HEK293 (cell line): Measurements from ENCODE around the gene EVI2B.

Source experiments
- CTCF ChIA-PET: fragments of 350-600 bp; formaldehyde crosslinking; extraction: SDS; loops from one replicate; lab custom pipeline; 2021; ENCODE audit warnings: antibody characterized with exemption; lab: Yijun Ruan, JAX
- POLR2A ChIA-PET: fragments of 300-600 bp; formaldehyde crosslinking; extraction: SDS; loops from one replicate; lab custom pipeline; 2020; ENCODE audit warnings: antibody characterized with exemption, inconsistent platforms; lab: Yijun Ruan, JAX
- H3K27ac ChIP-seq: fragments of 200-500 bp; sonication (Bioruptor generic); 2 replicates; pipeline ENCODE4 v1.5.1; 2014; ENCODE audit warnings: low read depth, low read length, control low read depth, inconsistent platforms; ENCODE audit errors: extremely low read depth
- H3K36me3 ChIP-seq, 2 experiments: fragments of 200-500 bp in 1 of 2; sonication (Bioruptor generic) in 1 of 2; 1 replicate in 1 of 2; 2 replicates in 1 of 2; pipeline ENCODE4 v1.5.1; 2014 to 2017; ENCODE audit warnings: inconsistent platforms in 2 of 2, low read length in 2 of 2; ENCODE audit not compliant: control insufficient read depth in 2 of 2, insufficient read depth in 1 of 2
- H3K4me1 ChIP-seq: fragments of 200-500 bp; sonication (Bioruptor generic); 2 replicates; pipeline ENCODE4 v1.5.1; 2014; ENCODE audit warnings: mild to moderate bottlenecking, low read length, inconsistent platforms; ENCODE audit not compliant: control insufficient read depth, insufficient read depth
- H3K4me3 ChIP-seq: 2 replicates; pipeline ENCODE4 v1.5.1; 2011; ENCODE audit warnings: low read depth, mild to moderate bottlenecking, control low read depth, low read length, moderate library complexity
- H3K9me3 ChIP-seq: fragments of 200-500 bp; sonication (Bioruptor generic); 2 replicates; pipeline ENCODE4 v1.5.1; 2014; ENCODE audit warnings: low read depth, low read length, inconsistent platforms; ENCODE audit not compliant: control insufficient read depth, insufficient read depth
- BCL11A ChIP-seq: fragments of 450-650 bp; formaldehyde crosslinking; IDR thresholded peaks from 2 replicates; pipeline ENCODE4 v1.5.1; 2016; ENCODE audit warnings: low read depth, missing biosample characterization, missing genetic modification characterization
- FEZF1 ChIP-seq: fragments of 450-650 bp; formaldehyde crosslinking; IDR thresholded peaks from 2 replicates; pipeline ENCODE4 v1.5.1; 2016; ENCODE audit warnings: missing biosample characterization, missing genetic modification characterization
- HOXC10 ChIP-seq: sonication (generic); formaldehyde crosslinking; IDR thresholded peaks from 2 replicates; pipeline ENCODE4 v1.8.1; 2023; ENCODE audit warnings: mild to moderate bottlenecking, missing genetic modification reagents
- HOXD13 ChIP-seq: sonication (generic); formaldehyde crosslinking; IDR thresholded peaks from 2 replicates; pipeline ENCODE4 v1.8.0; 2022; ENCODE audit warnings: missing genetic modification reagents, borderline replicate concordance
- YY1 ChIP-seq: fragments of 450-650 bp; formaldehyde crosslinking; IDR thresholded peaks from 2 replicates; pipeline ENCODE4 v1.5.1; 2018; ENCODE audit warnings: missing biosample characterization, missing genetic modification characterization
- ZBTB7A ChIP-seq: fragments of 450-650 bp; formaldehyde crosslinking; IDR thresholded peaks from 2 replicates; pipeline ENCODE4 v1.5.1; 2016; ENCODE audit warnings: low read depth, missing biosample characterization, missing genetic modification characterization
- ZNF121 ChIP-seq: fragments of 450-650 bp; formaldehyde crosslinking; IDR thresholded peaks from 2 replicates; pipeline ENCODE4 v1.5.1; 2016; ENCODE audit warnings: missing biosample characterization, missing genetic modification characterization
- ZNF169 ChIP-seq: fragments of 450-650 bp; formaldehyde crosslinking; IDR thresholded peaks from 2 replicates; pipeline ENCODE4 v1.5.1; 2016; ENCODE audit warnings: missing biosample characterization, missing genetic modification characterization
- ZNF521 ChIP-seq: fragments of 450-650 bp; formaldehyde crosslinking; IDR thresholded peaks from 2 replicates; pipeline ENCODE4 v1.5.1; 2017; ENCODE audit warnings: missing biosample characterization, mild to moderate bottlenecking, missing genetic modification characterization
- ZNF530 ChIP-seq: fragments of 450-650 bp; formaldehyde crosslinking; IDR thresholded peaks from 2 replicates; pipeline ENCODE4 v1.5.1; 2016; ENCODE audit warnings: low read depth, missing biosample characterization, missing genetic modification characterization
- ZNF600 ChIP-seq: fragments of 450-650 bp; formaldehyde crosslinking; IDR thresholded peaks from 2 replicates; pipeline ENCODE4 v1.5.1; 2016; ENCODE audit warnings: missing biosample characterization, missing genetic modification characterization
- ZNF610 ChIP-seq: fragments of 450-650 bp; formaldehyde crosslinking; IDR thresholded peaks from 2 replicates; pipeline ENCODE4 v1.5.1; 2016; ENCODE audit warnings: missing biosample characterization, missing genetic modification characterization, borderline replicate concordance
- ZNF747 ChIP-seq: fragments of 450-650 bp; formaldehyde crosslinking; IDR thresholded peaks from 2 replicates; pipeline ENCODE4 v1.5.1; 2016; ENCODE audit warnings: missing biosample characterization, missing genetic modification characterization
- TF ChIP-seq, protein P1 (sequence below): fragments of 450-650 bp; formaldehyde crosslinking; IDR thresholded peaks from 2 replicates; pipeline ENCODE4; 2016; ENCODE audit warnings: missing biosample characterization, missing genetic modification characterization
- TF ChIP-seq, protein P2 (sequence below): fragments of 450-650 bp; formaldehyde crosslinking; IDR thresholded peaks from 2 replicates; pipeline ENCODE4 v1.5.1; 2016; ENCODE audit warnings: missing biosample characterization, missing genetic modification characterization
- TF ChIP-seq, protein P3 (sequence below): IDR thresholded peaks from 2 replicates; pipeline ENCODE4 v1.6.1; 2011; ENCODE audit warnings: mild to moderate bottlenecking, low read depth, low read length, borderline replicate concordance
- TF ChIP-seq, protein P4 (sequence below): fragments of 450-650 bp; formaldehyde crosslinking; IDR thresholded peaks from 2 replicates; pipeline ENCODE4 v1.5.1; 2016; ENCODE audit warnings: missing biosample characterization, missing genetic modification characterization, low read depth
- TF ChIP-seq, protein P5 (sequence below): fragments of 450-650 bp; formaldehyde crosslinking; IDR thresholded peaks from 2 replicates; pipeline ENCODE4 v1.5.1; 2017; ENCODE audit warnings: missing biosample characterization, missing genetic modification characterization

EVI2B gene

DNA sequence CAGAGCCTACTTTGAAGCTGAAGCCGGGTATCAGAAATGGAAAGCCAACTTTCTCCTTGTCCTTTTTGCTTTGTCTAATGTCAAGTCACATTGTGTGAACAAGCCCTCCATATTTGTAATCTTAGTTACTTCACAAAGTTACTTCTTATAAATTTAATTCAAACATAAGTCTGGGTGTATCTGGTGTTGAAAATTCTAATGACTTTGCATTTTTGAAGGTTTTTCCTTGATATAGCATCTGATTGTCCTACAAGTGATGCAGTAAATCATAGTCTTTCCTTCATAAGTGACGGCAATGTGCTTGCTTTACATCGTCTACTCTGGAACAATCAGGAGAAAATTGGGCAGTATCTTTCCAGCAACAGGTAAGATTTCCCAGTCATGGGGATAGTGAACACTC is 53.7 kb downstream of the EVI2B start:
- Histone ChIP-seq H3K4me3 (no peak overlapping the region), H3K9me3 (no peaks in the 10 kb centered on the region), H3K4me1 (no peaks in the 10 kb centered on the region), H3K27ac (no peak overlapping the region), H3K36me3 (peaks cover 39 to 47% of the 10 kb centered on the region in 2 experiments)
- TF ChIP-seq BCL11A (tag by site-specific recombination) (no peak), ZNF747 (tag by site-specific recombination) (no peak), ZNF600 (tag by site-specific recombination) (no peak), YY1 (tag by site-specific recombination) (no peak), ZNF169 (no peak), ZNF610 (tag by site-specific recombination) (no peak), HOXD13 (no peak), ZNF121 (no peak), ZNF530 (tag by site-specific recombination) (no peak), HOXC10 (CRISPR knock-in tag) (no peak), ZNF521 (tag by site-specific recombination) (no peak), ZBTB7A (no peak)
- TF ChIP-seq, protein P1, sequence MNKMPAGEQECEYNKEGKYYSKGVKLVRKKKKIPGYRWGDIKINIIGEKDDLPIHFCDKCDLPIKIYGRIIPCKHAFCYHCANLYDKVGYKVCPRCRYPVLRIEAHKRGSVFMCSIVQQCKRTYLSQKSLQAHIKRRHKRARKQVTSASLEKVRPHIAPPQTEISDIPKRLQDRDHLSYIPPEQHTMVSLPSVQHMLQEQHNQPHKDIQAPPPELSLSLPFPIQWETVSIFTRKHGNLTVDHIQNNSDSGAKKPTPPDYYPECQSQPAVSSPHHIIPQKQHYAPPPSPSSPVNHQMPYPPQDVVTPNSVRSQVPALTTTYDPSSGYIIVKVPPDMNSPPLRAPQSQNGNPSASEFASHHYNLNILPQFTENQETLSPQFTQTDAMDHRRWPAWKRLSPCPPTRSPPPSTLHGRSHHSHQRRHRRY, result no peak
- TF ChIP-seq, protein P2, sequence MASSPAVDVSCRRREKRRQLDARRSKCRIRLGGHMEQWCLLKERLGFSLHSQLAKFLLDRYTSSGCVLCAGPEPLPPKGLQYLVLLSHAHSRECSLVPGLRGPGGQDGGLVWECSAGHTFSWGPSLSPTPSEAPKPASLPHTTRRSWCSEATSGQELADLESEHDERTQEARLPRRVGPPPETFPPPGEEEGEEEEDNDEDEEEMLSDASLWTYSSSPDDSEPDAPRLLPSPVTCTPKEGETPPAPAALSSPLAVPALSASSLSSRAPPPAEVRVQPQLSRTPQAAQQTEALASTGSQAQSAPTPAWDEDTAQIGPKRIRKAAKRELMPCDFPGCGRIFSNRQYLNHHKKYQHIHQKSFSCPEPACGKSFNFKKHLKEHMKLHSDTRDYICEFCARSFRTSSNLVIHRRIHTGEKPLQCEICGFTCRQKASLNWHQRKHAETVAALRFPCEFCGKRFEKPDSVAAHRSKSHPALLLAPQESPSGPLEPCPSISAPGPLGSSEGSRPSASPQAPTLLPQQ (tag by site-specific recombination), result no peak
- TF ChIP-seq, protein P3, sequence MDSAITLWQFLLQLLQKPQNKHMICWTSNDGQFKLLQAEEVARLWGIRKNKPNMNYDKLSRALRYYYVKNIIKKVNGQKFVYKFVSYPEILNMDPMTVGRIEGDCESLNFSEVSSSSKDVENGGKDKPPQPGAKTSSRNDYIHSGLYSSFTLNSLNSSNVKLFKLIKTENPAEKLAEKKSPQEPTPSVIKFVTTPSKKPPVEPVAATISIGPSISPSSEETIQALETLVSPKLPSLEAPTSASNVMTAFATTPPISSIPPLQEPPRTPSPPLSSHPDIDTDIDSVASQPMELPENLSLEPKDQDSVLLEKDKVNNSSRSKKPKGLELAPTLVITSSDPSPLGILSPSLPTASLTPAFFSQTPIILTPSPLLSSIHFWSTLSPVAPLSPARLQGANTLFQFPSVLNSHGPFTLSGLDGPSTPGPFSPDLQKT, result no peak
- TF ChIP-seq, protein P4, sequence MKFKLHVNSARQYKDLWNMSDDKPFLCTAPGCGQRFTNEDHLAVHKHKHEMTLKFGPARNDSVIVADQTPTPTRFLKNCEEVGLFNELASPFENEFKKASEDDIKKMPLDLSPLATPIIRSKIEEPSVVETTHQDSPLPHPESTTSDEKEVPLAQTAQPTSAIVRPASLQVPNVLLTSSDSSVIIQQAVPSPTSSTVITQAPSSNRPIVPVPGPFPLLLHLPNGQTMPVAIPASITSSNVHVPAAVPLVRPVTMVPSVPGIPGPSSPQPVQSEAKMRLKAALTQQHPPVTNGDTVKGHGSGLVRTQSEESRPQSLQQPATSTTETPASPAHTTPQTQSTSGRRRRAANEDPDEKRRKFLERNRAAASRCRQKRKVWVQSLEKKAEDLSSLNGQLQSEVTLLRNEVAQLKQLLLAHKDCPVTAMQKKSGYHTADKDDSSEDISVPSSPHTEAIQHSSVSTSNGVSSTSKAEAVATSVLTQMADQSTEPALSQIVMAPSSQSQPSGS (tag by site-specific recombination), result no peak
- ChIA-PET CTCF (no interaction called here), POLR2A (no interaction called here)

DNA sequence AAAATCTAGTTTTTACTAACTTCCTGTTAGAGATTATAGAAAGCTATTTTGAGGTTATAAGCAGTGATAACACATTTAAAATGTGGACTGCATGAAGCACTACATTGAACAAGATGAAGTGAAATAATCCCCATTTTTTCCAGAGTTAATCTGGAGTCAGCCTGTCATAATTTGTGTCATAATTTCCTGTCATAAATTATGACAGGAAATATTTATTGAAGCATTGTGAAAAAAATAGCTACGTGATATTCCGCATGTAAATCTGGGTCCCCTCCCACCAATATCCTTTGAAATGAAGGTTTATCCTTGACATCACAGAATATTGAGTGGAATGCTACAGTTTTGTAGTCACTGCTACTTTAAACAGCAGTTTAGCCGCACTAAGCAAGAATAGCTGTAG is 56.9 kb downstream of the EVI2B start:
- no peaks in the 10 kb centered on the region for H3K9me3 ChIP-seq
- ChIA-PET POLR2A (no interaction called here), CTCF (no interaction called here)
- peaks cover 30 to 36% of the 10 kb centered on the region in 2 experiments for H3K36me3 ChIP-seq
- H3K27ac ChIP-seq, result no peak overlapping the region
- peaks cover 5% of the 10 kb centered on the region; the same call in 1 of the 2 replicates for H3K4me1 ChIP-seq
- no peak overlapping the region for H3K4me3 ChIP-seq
- TF ChIP-seq FEZF1 (tag by site-specific recombination), result no peak
- TF ChIP-seq, protein P5, sequence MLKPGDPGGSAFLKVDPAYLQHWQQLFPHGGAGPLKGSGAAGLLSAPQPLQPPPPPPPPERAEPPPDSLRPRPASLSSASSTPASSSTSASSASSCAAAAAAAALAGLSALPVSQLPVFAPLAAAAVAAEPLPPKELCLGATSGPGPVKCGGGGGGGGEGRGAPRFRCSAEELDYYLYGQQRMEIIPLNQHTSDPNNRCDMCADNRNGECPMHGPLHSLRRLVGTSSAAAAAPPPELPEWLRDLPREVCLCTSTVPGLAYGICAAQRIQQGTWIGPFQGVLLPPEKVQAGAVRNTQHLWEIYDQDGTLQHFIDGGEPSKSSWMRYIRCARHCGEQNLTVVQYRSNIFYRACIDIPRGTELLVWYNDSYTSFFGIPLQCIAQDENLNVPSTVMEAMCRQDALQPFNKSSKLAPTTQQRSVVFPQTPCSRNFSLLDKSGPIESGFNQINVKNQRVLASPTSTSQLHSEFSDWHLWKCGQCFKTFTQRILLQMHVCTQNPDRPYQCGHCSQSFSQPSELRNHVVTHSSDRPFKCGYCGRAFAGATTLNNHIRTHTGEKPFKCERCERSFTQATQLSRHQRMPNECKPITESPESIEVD (tag by site-specific recombination), result 0 out of 2 replicates have a peak, but pooled peaks have one; percentile 10
